Osteoblast (primary cell): ENCODE measurements around the gene TOMT. TPM values are rescaled to one million over a fixed set of nuclear protein-coding genes. Genes with fewer than 3 reads are reported as not detected.

Experiments used
- DNase-seq: peaks from one replicate; pipeline ENCODE4 v3.0.0; 2011; ENCODE audit warnings: low spot score, mixed read lengths; ENCODE audit not compliant: insufficient read length; ENCODE audit errors: missing footprints
- H2AFZ ChIP-seq: 2 replicates; pipeline ENCODE4 v1.6.0; 2011; ENCODE audit warnings: mild to moderate bottlenecking, low read length
- H3K27ac ChIP-seq: 2 replicates; pipeline ENCODE4 v1.5.1; 2011; ENCODE audit warnings: mild to moderate bottlenecking, low read depth, low read length, moderate library complexity
- H3K27me3 ChIP-seq: 2 replicates; pipeline ENCODE4 v1.6.0; 2012; ENCODE audit warnings: mild to moderate bottlenecking, control low read depth, inconsistent platforms, low read length, moderate library complexity; ENCODE audit not compliant: insufficient read depth
- H3K36me3 ChIP-seq: 2 replicates; pipeline ENCODE4 v1.5.1; 2011; ENCODE audit warnings: mild to moderate bottlenecking, low read length, control low read depth, moderate library complexity; ENCODE audit not compliant: insufficient read depth
- H3K4me1 ChIP-seq: 2 replicates; pipeline ENCODE4 v1.5.1; 2011; ENCODE audit warnings: mild to moderate bottlenecking, low read length, control low read depth, moderate library complexity; ENCODE audit not compliant: insufficient read depth
- H3K4me2 ChIP-seq: 2 replicates; pipeline ENCODE4 v1.6.0; 2011; ENCODE audit warnings: mild to moderate bottlenecking, low read length; ENCODE audit not compliant: insufficient read depth
- H3K4me3 ChIP-seq: fragments of 200-600 bp; sonication (generic); 3 replicates; pipeline ENCODE4 v1.5.1; 2012; ENCODE audit warnings: mild to moderate bottlenecking, low read length, inconsistent platforms; ENCODE audit not compliant: insufficient read depth
- H3K79me2 ChIP-seq: 2 replicates; pipeline ENCODE4 v1.6.0; 2012; ENCODE audit warnings: mild to moderate bottlenecking, low read length, control low read depth, inconsistent platforms; ENCODE audit not compliant: insufficient read depth
- H3K9me3 ChIP-seq: 2 replicates; pipeline ENCODE4 v1.5.1; 2011; ENCODE audit warnings: low read depth, low read length, control low read depth
- H4K20me1 ChIP-seq: 2 replicates; pipeline ENCODE4 v1.6.0; 2012; ENCODE audit warnings: mild to moderate bottlenecking, low read length, control low read depth; ENCODE audit not compliant: insufficient read depth
- CTCF ChIP-seq: IDR thresholded peaks from 2 replicates; pipeline ENCODE4 v1.5.1; 2011; ENCODE audit warnings: mild to moderate bottlenecking, low read depth, low read length, moderate library complexity; ENCODE audit errors: extremely low read depth
- total RNA-seq: library from RNA; depleted of rRNA; stranded (reverse); fragments of >200 nt; gene quantifications from 2 replicates; pipeline ENCODE4 v1.2.3, GENCODE V29; 2012

TOMT gene
- total RNA-seq, 1 donor = not detected

GRCh38 chr11:72100009-72100408 is 5.7 kb upstream of the TOMT start:
- Histone ChIP-seq H3K36me3 (peaks cover 51% of the 10 kb centered on the region), H3K79me2 (peaks cover 57% of the 10 kb centered on the region), H3K27ac (peak overlapping the region; percentile 95)

GRCh38 chr11:72100462-72100861 is 5.3 kb upstream of the TOMT start:
- no peak for DNase-seq
- H3K4me2 ChIP-seq = peak overlapping the region; percentile 13
- no peak for TF ChIP-seq CTCF
- peaks cover 32% of the 10 kb centered on the region for H3K4me1 ChIP-seq
- peaks cover 57% of the 10 kb centered on the region for H3K79me2 ChIP-seq
- H3K27me3 ChIP-seq = no peaks in the 10 kb centered on the region
- peak overlapping the region; percentile 95 for H3K27ac ChIP-seq
- no peaks in the 10 kb centered on the region for H3K9me3 ChIP-seq
- H3K36me3 ChIP-seq = peaks cover 47% of the 10 kb centered on the region
- H4K20me1 ChIP-seq = peaks cover 20% of the 10 kb centered on the region
- H2AFZ ChIP-seq = no peak overlapping the region
- H3K4me3 ChIP-seq = no peak overlapping the region

More at GRCh38 chr11:72100009-72100408, 5.7 kb upstream of the TOMT start:
- Histone ChIP-seq H2AFZ (no peak overlapping the region), H3K4me3 (no peak overlapping the region), H3K4me2 (peak overlapping the region; percentile 13), H3K27me3 (no peaks in the 10 kb centered on the region), H4K20me1 (peaks cover 20% of the 10 kb centered on the region), H3K4me1 (peaks cover 32% of the 10 kb centered on the region), H3K9me3 (no peaks in the 10 kb centered on the region)
- TF ChIP-seq CTCF = no peak
- DNase-seq = no peak

- H4K20me1 ChIP-seq = peaks cover 20% of the 10 kb centered on the region
- peak overlapping the region; percentile 96 for H3K4me3 ChIP-seq
- H3K4me2 ChIP-seq = peak overlapping the region; percentile 99
- peaks cover 39% of the 10 kb centered on the region for H3K36me3 ChIP-seq
- DNase-seq = no peak
- peak overlapping the region; percentile 95 for H3K27ac ChIP-seq
- H2AFZ ChIP-seq = no peak overlapping the region
- H3K9me3 ChIP-seq = no peaks in the 10 kb centered on the region
- peaks cover 32% of the 10 kb centered on the region for H3K4me1 ChIP-seq
- no peak for TF ChIP-seq CTCF
- H3K27me3 ChIP-seq = no peaks in the 10 kb centered on the region
- H3K79me2 ChIP-seq = peaks cover 57% of the 10 kb centered on the region
These were observed 3.6 kb upstream of the TOMT start for GRCh38 chr11:72102162-72102561.

GRCh38 chr11:72102631-72102945 is 3.1 kb upstream of the TOMT start:
- TF ChIP-seq CTCF = no peak
- peak overlapping the region; percentile 95 for H3K27ac ChIP-seq
- H3K4me1 ChIP-seq = peaks cover 32% of the 10 kb centered on the region
- H4K20me1 ChIP-seq = peaks cover 20% of the 10 kb centered on the region
- H3K79me2 ChIP-seq = peaks cover 54% of the 10 kb centered on the region
- no peaks in the 10 kb centered on the region for H3K27me3 ChIP-seq
- H3K36me3 ChIP-seq = peaks cover 34% of the 10 kb centered on the region
- H3K9me3 ChIP-seq = no peaks in the 10 kb centered on the region
- H3K4me2 ChIP-seq = peak overlapping the region; percentile 99
- H2AFZ ChIP-seq = peak overlapping the region; percentile 85
- DNase-seq = no peak
- peak overlapping the region; percentile 96 for H3K4me3 ChIP-seq
